Adipocyte (in vitro differentiated cells): Measurements from ENCODE around the gene NXPE3.
"Not testable (repeated sequence)": the region's sequence is repeated elsewhere in the genome, so short reads cannot be mapped to it uniquely, and the experiment has no call there.

Experiments used
- DNase-seq: peaks from one replicate; pipeline ENCODE4 v3.0.0-alpha.2; 2015; ENCODE audit warnings: low read depth
- H3K27me3 ChIP-seq: replicated peaks from 2 replicates; pipeline ENCODE4 v1.7.0; 2013; ENCODE audit warnings: mild to moderate bottlenecking, low read length, moderate library complexity; ENCODE audit not compliant: control insufficient read depth, insufficient read depth
- H3K36me3 ChIP-seq: 2 replicates; pipeline ENCODE4 v1.7.0; 2013; ENCODE audit warnings: low read length, mild to moderate bottlenecking, moderate library complexity; ENCODE audit not compliant: control insufficient read depth, insufficient read depth, severe bottlenecking
- H3K4me1 ChIP-seq: 2 replicates; pipeline ENCODE4 v1.7.0; 2013; ENCODE audit warnings: mild to moderate bottlenecking, low read length, moderate library complexity; ENCODE audit not compliant: control insufficient read depth, insufficient read depth
- H3K4me3 ChIP-seq: 2 replicates; pipeline ENCODE4 v1.7.0; 2013; ENCODE audit warnings: mild to moderate bottlenecking, low read length, moderate library complexity
- H3K9ac ChIP-seq: 2 replicates; pipeline ENCODE4 v1.7.0; 2013; ENCODE audit warnings: mild to moderate bottlenecking, low read length, moderate library complexity
- H3K9me3 ChIP-seq: 2 replicates; pipeline ENCODE4 v1.7.0; 2013; ENCODE audit warnings: mild to moderate bottlenecking, low read length, moderate library complexity; ENCODE audit not compliant: control insufficient read depth

Gene NXPE3

DNA sequence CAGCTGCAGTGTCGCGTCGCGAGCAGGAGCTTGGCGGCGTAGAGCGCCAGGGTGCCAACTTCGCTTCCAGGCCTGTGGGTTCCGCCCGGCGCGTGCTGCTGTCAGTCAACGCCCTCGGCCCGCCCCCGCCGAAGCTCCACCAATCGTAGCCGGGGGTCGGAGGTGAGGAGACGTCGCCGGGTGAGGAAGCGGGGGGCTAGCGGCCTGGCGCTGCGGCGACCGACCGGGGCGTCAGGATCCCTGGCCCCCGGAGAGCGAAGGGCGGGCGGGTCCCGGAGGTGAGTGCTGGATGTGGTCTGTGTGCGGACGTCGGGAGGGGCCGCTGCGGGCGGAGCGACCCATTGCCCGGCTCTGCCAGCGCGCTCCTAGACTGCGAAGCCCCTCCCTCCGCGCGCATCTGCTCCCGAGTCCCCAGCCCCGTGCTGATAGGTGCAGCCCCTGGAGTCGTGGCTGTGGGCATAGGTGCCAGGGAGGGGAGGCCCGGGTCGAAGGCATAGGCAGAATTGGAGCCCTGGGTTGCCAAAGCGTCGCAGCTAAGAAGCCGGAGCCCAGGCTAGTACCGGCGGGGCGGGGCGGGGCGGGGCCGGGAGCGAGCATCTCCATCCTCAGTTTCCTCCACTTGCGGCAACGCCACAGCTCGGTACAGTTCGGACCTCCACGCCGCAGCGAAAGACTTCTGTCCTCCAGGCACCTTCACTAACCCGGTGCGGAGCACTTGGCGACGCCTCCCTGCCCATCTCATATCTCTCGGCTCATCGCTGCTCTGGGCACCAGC is at the start of gene NXPE3:
Gene NXPE3 (plus strand): TSS at position 165 of the 775 bp plus-strand sequence. CDS start 6,386 bp downstream, outside the sequence.
- H3K4me1 ChIP-seq: peaks cover 21% of the 10 kb centered on the region
- H3K4me3 ChIP-seq: peak within 1 kb of the TSS; percentile 88
- peaks cover 8% of the 10 kb centered on the region for H3K36me3 ChIP-seq
- H3K9ac ChIP-seq: peak within 1 kb of the TSS; percentile 86
- DNase-seq: peak; percentile 94
- H3K27me3 ChIP-seq: no peaks in the 10 kb centered on the region
- no peaks in the 10 kb centered on the region for H3K9me3 ChIP-seq

- Histone ChIP-seq H3K9me3 (no peaks in the 10 kb centered on the region), H3K4me1 (peaks cover 8% of the 10 kb centered on the region), H3K9ac (no peak overlapping the region), H3K36me3 (peaks cover 34% of the 10 kb centered on the region), H3K4me3 (no peak overlapping the region), H3K27me3 (no peaks in the 10 kb centered on the region)
- no peak for DNase-seq
Measured at GRCh38 chr3:101729586-101729985, 49.4 kb upstream of the NXPE3 start.

DNA sequence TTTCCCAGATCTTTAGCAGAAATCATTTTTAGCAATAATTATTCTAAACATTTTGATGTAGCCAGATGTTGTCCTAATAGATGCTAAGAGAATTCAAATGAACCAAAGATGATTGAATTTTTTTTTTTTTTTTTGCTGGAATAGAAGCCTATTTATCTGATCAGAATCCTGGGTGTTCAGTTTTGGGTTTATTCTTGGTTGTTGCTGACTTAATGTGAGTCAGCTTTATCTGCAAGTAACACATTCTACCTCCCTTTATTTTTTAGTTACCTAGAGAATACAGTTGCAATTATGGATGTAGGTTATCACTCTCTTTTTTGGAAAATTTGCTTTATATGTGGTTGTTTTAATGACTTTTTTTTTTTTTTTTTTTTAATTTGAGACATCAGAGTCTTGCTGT is 48.2 kb upstream of the NXPE3 start:
- Histone ChIP-seq H3K9me3 (no peaks in the 10 kb centered on the region), H3K4me3 (no peak overlapping the region), H3K27me3 (no peaks in the 10 kb centered on the region), H3K9ac (no peak overlapping the region), H3K4me1 (peaks cover 3% of the 10 kb centered on the region), H3K36me3 (peaks cover 38% of the 10 kb centered on the region)
- DNase-seq: no peak

- no peaks in the 10 kb centered on the region for H3K9me3 ChIP-seq
- no peak overlapping the region for H3K4me3 ChIP-seq
- H3K4me1 ChIP-seq: no peaks in the 10 kb centered on the region
- no peak for DNase-seq
- H3K27me3 ChIP-seq: no peaks in the 10 kb centered on the region
- peaks cover 38% of the 10 kb centered on the region for H3K36me3 ChIP-seq
- H3K9ac ChIP-seq: no peak overlapping the region
Measured at GRCh38 chr3:101732240-101732641, 46.8 kb upstream of the NXPE3 start.

GRCh38 chr3:101735833-101736232 is 43.2 kb upstream of the NXPE3 start:
- no peak overlapping the region for H3K9ac ChIP-seq
- no peak for DNase-seq
- H3K27me3 ChIP-seq: no peaks in the 10 kb centered on the region
- no peaks in the 10 kb centered on the region for H3K4me1 ChIP-seq
- no peak overlapping the region for H3K4me3 ChIP-seq
- H3K36me3 ChIP-seq: peaks cover 34% of the 10 kb centered on the region
- H3K9me3 ChIP-seq: no peaks in the 10 kb centered on the region

GRCh38 chr3:101741914-101742313 is 37.1 kb upstream of the NXPE3 start:
- not testable (repeated sequence) for H3K4me3 ChIP-seq, H3K9me3 ChIP-seq, H3K27me3 ChIP-seq, DNase-seq, H3K9ac ChIP-seq, H3K36me3 ChIP-seq, H3K4me1 ChIP-seq

GRCh38 chr3:101744811-101745210 is 34.2 kb upstream of the NXPE3 start:
- Histone ChIP-seq H3K4me1 (no peaks in the 10 kb centered on the region), H3K9me3 (no peaks in the 10 kb centered on the region), H3K36me3 (no peaks in the 10 kb centered on the region), H3K27me3 (no peaks in the 10 kb centered on the region), H3K4me3 (no peak overlapping the region), H3K9ac (no peak overlapping the region)
- no peak for DNase-seq

DNA sequence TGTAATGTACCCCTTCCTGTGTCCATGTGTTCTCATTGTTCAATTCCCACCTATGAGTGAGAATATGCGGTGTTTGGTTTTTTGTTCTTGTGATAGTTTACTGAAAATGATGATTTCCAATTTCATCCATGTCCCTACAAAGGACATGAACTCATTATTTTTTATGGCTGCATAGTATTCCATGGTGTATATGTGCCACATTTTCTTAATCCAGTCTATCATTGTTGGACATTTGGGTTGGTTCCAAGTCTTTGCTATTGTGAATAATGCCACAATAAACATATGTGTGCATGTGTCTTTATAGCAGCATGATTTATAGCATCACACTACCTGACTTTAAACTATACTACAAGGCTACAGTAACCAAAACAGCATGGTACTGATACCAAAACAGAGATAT is 33.1 kb upstream of the NXPE3 start:
- H3K4me3 ChIP-seq, H3K9ac ChIP-seq: not testable (repeated sequence)

GRCh38 chr3:101753386-101754113 is 25.5 kb upstream of the NXPE3 start:
- H3K9me3 ChIP-seq, DNase-seq, H3K4me3 ChIP-seq, H3K9ac ChIP-seq, H3K4me1 ChIP-seq, H3K27me3 ChIP-seq: not testable (repeated sequence)
- peaks cover 29% of the 10 kb centered on the region for H3K36me3 ChIP-seq

More for the DNA sequence above, 33.1 kb upstream of the NXPE3 start:
- H3K36me3 ChIP-seq, H3K9me3 ChIP-seq, H3K27me3 ChIP-seq, DNase-seq, H3K4me1 ChIP-seq: not testable (repeated sequence)

DNA sequence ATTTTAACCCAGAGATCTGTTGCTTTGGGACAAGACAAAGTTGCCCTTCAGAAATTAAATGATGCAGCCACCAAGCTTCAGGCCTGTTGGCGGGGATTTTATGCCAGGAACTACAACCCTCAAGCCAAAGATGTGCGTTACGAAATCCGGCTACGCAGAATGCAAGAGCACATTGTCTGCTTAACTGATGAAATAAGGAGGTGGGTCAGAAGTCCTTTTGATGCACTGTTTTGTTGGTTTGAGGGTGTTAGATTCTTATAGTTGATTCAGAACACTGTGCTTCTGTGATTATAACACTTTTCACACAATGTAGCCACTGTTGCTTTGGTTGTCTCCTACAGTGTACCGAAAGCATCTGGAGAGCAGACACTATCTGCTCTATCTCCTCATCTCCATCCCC is 20.8 kb upstream of the NXPE3 start:
- Histone ChIP-seq H3K9me3 (no peaks in the 10 kb centered on the region), H3K36me3 (peaks cover 38% of the 10 kb centered on the region), H3K27me3 (no peaks in the 10 kb centered on the region), H3K9ac (no peak overlapping the region), H3K4me3 (no peak overlapping the region), H3K4me1 (no peaks in the 10 kb centered on the region)
- no peak for DNase-seq

- H3K36me3 ChIP-seq: peaks cover 36% of the 10 kb centered on the region
- no peaks in the 10 kb centered on the region for H3K9me3 ChIP-seq
- H3K27me3 ChIP-seq: no peaks in the 10 kb centered on the region
- no peak overlapping the region for H3K4me3 ChIP-seq
- DNase-seq: no peak
- H3K9ac ChIP-seq: no peak overlapping the region
- H3K4me1 ChIP-seq: no peaks in the 10 kb centered on the region
Measured at GRCh38 chr3:101762041-101762646, 16.9 kb upstream of the NXPE3 start.
